Activated T-cell treated with anti-CD3 and anti-CD28 coated beads, Interleukin-2, amount 50 U/mL, for 1 hour (primary cell): ENCODE measurements around the gene S100A16.
"Not testable (repeated sequence)": the region's sequence is repeated elsewhere in the genome, so short reads cannot be mapped to it uniquely, and the experiment has no call there.

Source experiments
- DNase-seq: peaks from one replicate; pipeline ENCODE4 v3.0.0-alpha.2; 2020

Gene S100A16

GRCh38 chr1:153614189-153614900, 1.4 kb upstream of the S100A16 start:
- no peak for DNase-seq

GRCh38 chr1:153613406-153613805, 469 bp upstream of the S100A16 start:
- DNase-seq: no peak

- no peak for DNase-seq
Measured at GRCh38 chr1:153612111-153612754, 704 bp downstream of the S100A16 start.

GRCh38 chr1:153611356-153611755, 1.6 kb downstream of the S100A16 start:
- no peak for DNase-seq

- DNase-seq: no peak
Measured at GRCh38 chr1:153610811-153611301, 2.1 kb downstream of the S100A16 start.

GRCh38 chr1:153610334-153610733, 2.6 kb downstream of the S100A16 start:
- no peak for DNase-seq

GRCh38 chr1:153609585-153609907, 3.4 kb downstream of the S100A16 start:
- DNase-seq: no peak

- DNase-seq: no peak
Measured at GRCh38 chr1:153608742-153609584, 4.0 kb downstream of the S100A16 start.

GRCh38 chr1:153608089-153608682, 4.8 kb downstream of the S100A16 start:
- no peak for DNase-seq

- no peak for DNase-seq
Measured at GRCh38 chr1:153607381-153607780, 5.6 kb downstream of the S100A16 start.

GRCh38 chr1:153606194-153606593, 6.7 kb downstream of the S100A16 start:
- no peak for DNase-seq

- no peak for DNase-seq
Measured at GRCh38 chr1:153602749-153603148, 10.2 kb downstream of the S100A16 start.

GRCh38 chr1:153599847-153600246, 13.1 kb downstream of the S100A16 start:
- DNase-seq: no peak

- no peak for DNase-seq
Measured at GRCh38 chr1:153598309-153599172, 14.4 kb downstream of the S100A16 start.

- DNase-seq: no peak
Measured at GRCh38 chr1:153597206-153597605, 15.7 kb downstream of the S100A16 start.

- DNase-seq: no peak
Measured at GRCh38 chr1:153592748-153593147, 20.2 kb downstream of the S100A16 start.

GRCh38 chr1:153588482-153588881, 24.5 kb downstream of the S100A16 start:
- DNase-seq: no peak

GRCh38 chr1:153588033-153588432, 24.9 kb downstream of the S100A16 start:
- DNase-seq: not testable (repeated sequence)

- DNase-seq: no peak
Measured at GRCh38 chr1:153587314-153587713, 25.6 kb downstream of the S100A16 start.

GRCh38 chr1:153586347-153586746, 26.6 kb downstream of the S100A16 start:
- DNase-seq: no peak

- no peak for DNase-seq
Measured at GRCh38 chr1:153585006-153585405, 27.9 kb downstream of the S100A16 start.

- no peak for DNase-seq
Measured at GRCh38 chr1:153583976-153584375, 29.0 kb downstream of the S100A16 start.
